HFF-Myc (cell line): ENCODE data around the gene DNAAF3.

Experiments
- DNase-seq: peaks from one replicate; pipeline ENCODE4 v3.0.0-alpha.2; 2011; ENCODE audit warnings: low read depth; ENCODE audit errors: extremely low read depth
- H3K4me3 ChIP-seq: replicated peaks from 2 replicates; pipeline ENCODE4 v1.5.1; 2011; ENCODE audit warnings: low read depth, mild to moderate bottlenecking, control low read depth, low read length
- CTCF ChIP-seq: IDR thresholded peaks from 2 replicates; pipeline ENCODE4 v1.5.1; 2012; ENCODE audit warnings: mild to moderate bottlenecking, low read depth, low read length, control low read depth; ENCODE audit errors: missing control alignments

The DNAAF3 gene

GRCh38 chr19:55171440-55171839 is 5.0 kb upstream of the DNAAF3 start:
- no peak for TF ChIP-seq CTCF
- DNase-seq, result no peak
- no peak overlapping the region for H3K4me3 ChIP-seq

- DNase-seq, result no peak
- no peak overlapping the region for H3K4me3 ChIP-seq
- TF ChIP-seq CTCF, result no peak
These were observed 2.7 kb upstream of the DNAAF3 start for GRCh38 chr19:55169136-55169535.

GRCh38 chr19:55165952-55166529 is 372 bp downstream of the DNAAF3 start:
- no peak for DNase-seq
- peak overlapping the region; percentile 43 for H3K4me3 ChIP-seq
- TF ChIP-seq CTCF, result peak; percentile 74

GRCh38 chr19:55161571-55162322 is 4.7 kb downstream of the DNAAF3 start:
- no peak for DNase-seq
- H3K4me3 ChIP-seq, result no peak overlapping the region
- no peak for TF ChIP-seq CTCF

- DNase-seq, result no peak
- H3K4me3 ChIP-seq, result no peak overlapping the region
- TF ChIP-seq CTCF, result no peak
These were observed 5.4 kb downstream of the DNAAF3 start for GRCh38 chr19:55160986-55161365.

GRCh38 chr19:55160128-55160985 is 6.1 kb downstream of the DNAAF3 start:
- TF ChIP-seq CTCF, result peak; percentile 98
- DNase-seq, result no peak
- no peak overlapping the region for H3K4me3 ChIP-seq
